A549 (cell line): ENCODE results near the gene UNC13B. TPM values are rescaled to one million over a fixed set of nuclear protein-coding genes. Genes with fewer than 3 reads are reported as not detected.
A peak's percentile ranks its signal among the peaks of the same experiment; 100 is the strongest.

Experiments used
- ATAC-seq, 2 experiments: fragments of 200-7000 bp in 1 of 2; fragments of >200 bp in 1 of 2; cut with Nextera tagmentation in 1 of 2; cut with Tn5 transposase in 1 of 2; 3 replicates each; pipeline versions ENCODE4 v1.8.0 to v1.9.1; 2018 to 2020; ENCODE audit warnings: mild to moderate bottlenecking in 1 of 2, moderate library complexity in 1 of 2
- CTCF ChIA-PET: fragments of 300-600 bp; sonication (Branson Sonifier 250); formaldehyde crosslinking; extraction: SDS; loops from one replicate; lab custom pipeline; 2021; ENCODE audit warnings: antibody characterized with exemption, inconsistent platforms; lab: Yijun Ruan, JAX
- POLR2A ChIA-PET: fragments of 350-600 bp; formaldehyde crosslinking; extraction: SDS; loops from one replicate; lab custom pipeline; 2021; ENCODE audit warnings: antibody characterized with exemption, inconsistent platforms; lab: Yijun Ruan, JAX
- DNase-seq, 2 experiments: peaks; one replicate each; pipeline versions ENCODE4 v3.0.0 to v3.0.0-alpha.2; 2011 to 2016; ENCODE audit warnings: low read depth in 1 of 2, low spot score in 1 of 2
- FAIRE-seq: peaks from 2 replicates; lab custom pipeline; 2011; peaks lifted over from hg19 to GRCh38; lab: Jason Lieb, UNC
- H3K27ac ChIP-seq, 2 experiments: fragments of >200 bp; sonication (Bioruptor Twin); formaldehyde crosslinking; 3 replicates each; pipeline ENCODE4 v1.5.1; 2016 to 2017
- H3K4me1 ChIP-seq: fragments of >200 bp; sonication (Bioruptor Twin); formaldehyde crosslinking; 3 replicates; pipeline ENCODE4 v1.6.1; 2016
- H3K4me2 ChIP-seq: fragments of >200 bp; sonication (Bioruptor Twin); formaldehyde crosslinking; 3 replicates; pipeline ENCODE4 v1.6.1; 2016
- H3K4me3 ChIP-seq: fragments of >200 bp; sonication (Bioruptor Twin); formaldehyde crosslinking; 3 replicates; pipeline ENCODE4 v1.5.1; 2016
- H3K9me3 ChIP-seq: fragments of >200 bp; sonication (Bioruptor Twin); formaldehyde crosslinking; 3 replicates; pipeline ENCODE4 v1.6.1; 2016
- CBX8 ChIP-seq: fragments of 200-600 bp; sonication (generic); IDR thresholded peaks from 2 replicates; pipeline ENCODE4 v1.6.1; 2016
- CEBPB ChIP-seq, 2 experiments: fragments of >200 bp in 1 of 2; sonication (Bioruptor Twin) in 1 of 2; formaldehyde crosslinking in 1 of 2; IDR thresholded peaks; 2 replicates each; pipeline ENCODE4 v1.6.1; 2012 to 2016
- EHF ChIP-seq: fragments of 250-450 bp; sonication (Bioruptor Pico); IDR thresholded peaks from 2 replicates; pipeline ENCODE4 v1.5.0; 2020; ENCODE audit warnings: mild to moderate bottlenecking
- EP300 ChIP-seq, 2 experiments: fragments of >200 bp; sonication (Bioruptor Twin); formaldehyde crosslinking; IDR thresholded peaks; 2 replicates in 1 of 2; 3 replicates in 1 of 2; pipeline ENCODE4 v1.6.1; 2016 to 2017
- ESRRA ChIP-seq: fragments of 150-350 bp; IDR thresholded peaks from 2 replicates; pipeline ENCODE4 v1.6.1; 2014; ENCODE audit warnings: mild to moderate bottlenecking, low read length, borderline replicate concordance
- FOSB ChIP-seq: fragments of 250-450 bp; sonication (Bioruptor Pico); IDR thresholded peaks from 2 replicates; pipeline ENCODE4 v1.5.0; 2020; ENCODE audit warnings: mild to moderate bottlenecking, moderate library complexity
- FOXS1 ChIP-seq: fragments of 250-450 bp; sonication (Bioruptor Pico); IDR thresholded peaks from 2 replicates; pipeline ENCODE4 v1.5.0; 2020; ENCODE audit warnings: mild to moderate bottlenecking, moderate library complexity
- HDAC2 ChIP-seq: fragments of 200-600 bp; sonication (generic); IDR thresholded peaks from 2 replicates; pipeline ENCODE4 v1.6.1; 2016
- HOXA7 ChIP-seq: fragments of 250-450 bp; sonication (Bioruptor Pico); IDR thresholded peaks from 2 replicates; pipeline ENCODE4 v1.5.0; 2020; ENCODE audit warnings: mild to moderate bottlenecking, moderate library complexity
- HOXB13 ChIP-seq: fragments of 250-450 bp; sonication (Bioruptor Pico); IDR thresholded peaks from 2 replicates; pipeline ENCODE4 v1.5.0; 2020; ENCODE audit warnings: low read depth, mild to moderate bottlenecking, moderate library complexity
- JUNB ChIP-seq: fragments of >200 bp; sonication (Bioruptor Twin); formaldehyde crosslinking; IDR thresholded peaks from 2 replicates; pipeline ENCODE4 v1.6.1; 2016
- KDM1A ChIP-seq: fragments of 200-600 bp; sonication (generic); IDR thresholded peaks from 2 replicates; pipeline ENCODE4 v1.6.1; 2016; ENCODE audit warnings: low read depth, mild to moderate bottlenecking
- MAZ ChIP-seq: fragments of 150-350 bp; IDR thresholded peaks from 2 replicates; pipeline ENCODE4 v1.6.1; 2014; ENCODE audit warnings: antibody characterized with exemption, low read depth, low read length, borderline replicate concordance
- NPAS2 ChIP-seq: fragments of 250-450 bp; sonication (Bioruptor Pico); IDR thresholded peaks from 2 replicates; pipeline ENCODE4 v1.8.0; 2022; ENCODE audit warnings: mild to moderate bottlenecking, moderate library complexity, borderline replicate concordance
- RAD21 ChIP-seq, 2 experiments: fragments of >200 bp in 1 of 2; sonication (Bioruptor Twin) in 1 of 2; formaldehyde crosslinking in 1 of 2; IDR thresholded peaks in 1 of 2; conservative IDR thresholded peaks in 1 of 2; 2 replicates in 1 of 2; 3 replicates in 1 of 2; pipeline ENCODE4 v1.6.1; 2012 to 2018; ENCODE audit warnings: inconsistent platforms in 1 of 2
- REST ChIP-seq: fragments of 200-600 bp; sonication (generic); IDR thresholded peaks from 2 replicates; pipeline ENCODE4 v1.6.1; 2016; ENCODE audit warnings: antibody characterized with exemption, mild to moderate bottlenecking, moderate library complexity
- TP53 ChIP-seq: fragments of 250-450 bp; sonication (Bioruptor Pico); IDR thresholded peaks from 2 replicates; pipeline ENCODE4 v1.5.0; 2021; ENCODE audit warnings: mild to moderate bottlenecking, moderate library complexity
- ZC3H11A ChIP-seq: fragments of 450-650 bp; IDR thresholded peaks from 2 replicates; pipeline ENCODE4 v1.6.1; 2014; ENCODE audit warnings: antibody characterized with exemption, mild to moderate bottlenecking
- WGBS: methylation state at CpG from one replicate; pipeline ENCODE4 v1.1.6; 2017; ENCODE audit errors: missing lambda C conversion rate; 5-methylcytosine and 5-hydroxymethylcytosine counted together
- polyA plus RNA-seq, 4 experiments: library from polyadenylated mRNA; depleted of rRNA in 3 of 4; stranded (reverse); fragments of >200 nt; fragmentation: RNase III in 1 of 4; extraction: RNeasy Plus Mini Kit Qiagen cat#74134 plus additional on column Dnase treatment in 1 of 4; gene quantifications; 2 replicates in 3 of 4; 3 replicates in 1 of 4; pipeline ENCODE4 v1.2.3, GENCODE V29; 2011 to 2017
- TF ChIP-seq, protein P1 (sequence below): fragments of 250-450 bp; sonication (Bioruptor Pico); IDR thresholded peaks from 2 replicates; pipeline ENCODE4 v1.5.0; 2020; ENCODE audit warnings: low read depth, mild to moderate bottlenecking, moderate library complexity
- TF ChIP-seq, protein P2 (sequence below): fragments of 450-650 bp; IDR thresholded peaks from 2 replicates; pipeline ENCODE4 v1.6.1; 2014; ENCODE audit warnings: antibody characterized with exemption

UNC13B gene
- polyA plus RNA-seq, 2 of the 4 experiments (the other 2 are of a cell fraction): 9.9 to 17.8 TPM

GRCh38 chr9:35162605-35163315 is 951 bp downstream of the UNC13B start:
- Histone ChIP-seq H3K4me1 (peaks cover 8% of the 10 kb centered on the region; the same call in 2 of the 3 replicates), H3K9me3 (no peaks in the 10 kb centered on the region), H3K27ac (peak overlapping the region; percentile 83 to 91), H3K4me2 (peak overlapping the region; percentile 92), H3K4me3 (peak overlapping the region; percentile 62)
- POLR2A ChIA-PET: interaction anchor here (1.0 kb wide), 1 partner anchor 10 kb away, joined by 3 read pairs; no protein-coding TSS in a partner anchor
- FAIRE-seq (no peak), DNase-seq (no peak), ATAC-seq (no peak; a peak in 1 of 6 replicates)
- 37% methylated on average over 11 of the region's 11 CpGs for WGBS
- no peak for TF ChIP-seq KDM1A
- no peak for TF ChIP-seq ESRRA
- TF ChIP-seq HOXA7: no peak
- no peak for TF ChIP-seq FOSB
- TF ChIP-seq REST: no peak
- no peak for TF ChIP-seq EHF (CRISPR knock-in tag)
- TF ChIP-seq EP300 (IDR thresholded peaks at IDR 0.05): no peak
- no peak for TF ChIP-seq TP53 (CRISPR knock-in tag)
- no peak for TF ChIP-seq ZC3H11A
- TF ChIP-seq HDAC2: no peak
- TF ChIP-seq CBX8: no peak
- TF ChIP-seq, protein P1, sequence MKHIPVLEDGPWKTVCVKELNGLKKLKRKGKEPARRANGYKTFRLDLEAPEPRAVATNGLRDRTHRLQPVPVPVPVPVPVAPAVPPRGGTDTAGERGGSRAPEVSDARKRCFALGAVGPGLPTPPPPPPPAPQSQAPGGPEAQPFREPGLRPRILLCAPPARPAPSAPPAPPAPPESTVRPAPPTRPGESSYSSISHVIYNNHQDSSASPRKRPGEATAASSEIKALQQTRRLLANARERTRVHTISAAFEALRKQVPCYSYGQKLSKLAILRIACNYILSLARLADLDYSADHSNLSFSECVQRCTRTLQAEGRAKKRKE (CRISPR knock-in tag): no peak
- TF ChIP-seq, protein P2, sequence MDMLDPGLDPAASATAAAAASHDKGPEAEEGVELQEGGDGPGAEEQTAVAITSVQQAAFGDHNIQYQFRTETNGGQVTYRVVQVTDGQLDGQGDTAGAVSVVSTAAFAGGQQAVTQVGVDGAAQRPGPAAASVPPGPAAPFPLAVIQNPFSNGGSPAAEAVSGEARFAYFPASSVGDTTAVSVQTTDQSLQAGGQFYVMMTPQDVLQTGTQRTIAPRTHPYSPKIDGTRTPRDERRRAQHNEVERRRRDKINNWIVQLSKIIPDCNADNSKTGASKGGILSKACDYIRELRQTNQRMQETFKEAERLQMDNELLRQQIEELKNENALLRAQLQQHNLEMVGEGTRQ: no peak
- no peak for TF ChIP-seq FOXS1 (CRISPR knock-in tag)
- no peak for TF ChIP-seq RAD21 (conservative IDR thresholded peaks at IDR 0.05 in 1 of 2, IDR thresholded peaks at IDR 0.05 in 1 of 2)
- TF ChIP-seq CEBPB (IDR thresholded peaks at IDR 0.05): no peak
- TF ChIP-seq MAZ: no peak
- TF ChIP-seq JUNB: no peak
- no peak for TF ChIP-seq NPAS2 (CRISPR knock-in tag)
- CTCF ChIA-PET: interaction anchor here (0.5 to 1.8 kb wide), 5 partner anchors 50 to 402 kb away, joined by 3 to 10 read pairs (median 5); no protein-coding TSS in a partner anchor

- FAIRE-seq: no peak
- H3K9me3 ChIP-seq: no peaks in the 10 kb centered on the region
- no peak for ATAC-seq
- H3K4me1 ChIP-seq: peaks cover 8% of the 10 kb centered on the region; the same call in 2 of the 3 replicates
- peak overlapping the region; percentile 92 for H3K4me2 ChIP-seq
- 90% methylated on average over 3 of the region's 3 CpGs for WGBS
- DNase-seq: no peak
- TF ChIP-seq HDAC2: no peak
- no peak for TF ChIP-seq HOXB13 (CRISPR knock-in tag)
- no peak overlapping the region for H3K27ac ChIP-seq
- POLR2A ChIA-PET: no interaction called here
- no peak overlapping the region for H3K4me3 ChIP-seq
- CTCF ChIA-PET: interaction anchor here (1.8 to 2.0 kb wide), 2 partner anchors 95 kb away, joined by 5 to 10 read pairs; no protein-coding TSS in a partner anchor
Measured at GRCh38 chr9:35163413-35163812, 1.6 kb downstream of the UNC13B start.
